Body of pancreas (tissue), 4 donors: ENCODE data around the gene NDUFB8. TPM values are rescaled to one million over a fixed set of nuclear protein-coding genes. Genes with fewer than 3 reads are reported as not detected.

Experiments used
- ATAC-seq: fragments of 150-250 bp; one replicate; pipeline ENCODE4 v1.9.1; 2016
- DNase-seq, 4 donors: peaks; one replicate each; pipeline ENCODE4 v3.0.0-alpha.2; 2019
- H3K27ac ChIP-seq, 4 donors: fragments of 200-600 bp; sonication (generic); 1 replicate in 3 of 4; 2 replicates in 1 of 4; pipeline versions ENCODE4 v1.5.1 to v1.6.1; 2016 to 2019; ENCODE audit warnings: mild to moderate bottlenecking in 1 of 4, mixed read lengths in 1 of 4, moderate library complexity in 1 of 4
- H3K27me3 ChIP-seq, 2 donors: fragments of 200-600 bp; sonication (generic); one replicate each; pipeline ENCODE4 v1.6.0; 2016; ENCODE audit warnings: mild to moderate bottlenecking in 1 of 2
- H3K36me3 ChIP-seq, 2 donors: fragments of 200-600 bp; sonication (generic); replicated peaks in 1 of 2; 2 replicates each; pipeline ENCODE4 v1.5.1; 2016; ENCODE audit warnings: low read depth in 2 of 2; ENCODE audit not compliant: insufficient read depth in 1 of 2
- H3K4me1 ChIP-seq: fragments of 200-600 bp; sonication (generic); one replicate; pipeline ENCODE4 v1.6.0; 2016
- H3K4me3 ChIP-seq, 2 donors: fragments of 200-600 bp; sonication (generic); 1 replicate in 1 of 2; 2 replicates in 1 of 2; pipeline ENCODE4 v1.5.1; 2016 to 2019
- H3K9me3 ChIP-seq, 3 donors: fragments of 200-600 bp; sonication (generic); 1 replicate in 2 of 3; 2 replicates in 1 of 3; pipeline ENCODE4 v1.5.1; 2016
- POLR2A ChIP-seq, 3 donors: fragments of 450-650 bp; IDR thresholded peaks; one replicate each; pipeline ENCODE4 v1.6.1; 2016; ENCODE audit warnings: antibody characterized with exemption in 3 of 3, mild to moderate bottlenecking in 2 of 3
- WGBS, 2 donors: methylation state at CpG; one replicate each; pipeline ENCODE4 v1.1.5; 2017; 5-methylcytosine and 5-hydroxymethylcytosine counted together
- intact Hi-C: fragments of 100-400 bp; cut with DNase I; formaldehyde crosslinking; loops from one replicate; pipeline ENCODE4 v1.15.1; 2023
- total RNA-seq, 2 donors: library from RNA; depleted of rRNA; stranded (reverse); fragments of >200 nt; gene quantifications; one replicate each; pipeline ENCODE4 v1.1.0, GENCODE V29; 2016
- TF ChIP-seq, protein P1 (sequence below), 7 experiments: fragments of 450-650 bp in 4 of 7; fragments of 200-600 bp in 3 of 7; sonication (generic) in 3 of 7; IDR thresholded peaks; one replicate each; pipeline ENCODE4 v1.5.1; 2016 to 2019; ENCODE audit warnings: antibody characterized with exemption in 7 of 7

Gene NDUFB8
- total RNA-seq, 2 donors from 2014 or later: 77.8 to 84.1 TPM

- Histone ChIP-seq H3K4me3 (no peak overlapping the region), H3K4me1 (peaks cover 17% of the 10 kb centered on the region), H3K9me3 (no peaks in the 10 kb centered on the region), H3K36me3 (no peaks in the 10 kb centered on the region), H3K27ac (no peak overlapping the region), H3K27me3 (no peaks in the 10 kb centered on the region)
- no peak for ATAC-seq
- intact Hi-C loops: no loop called here
- no peak for DNase-seq
- TF ChIP-seq POLR2A (IDR thresholded peaks at IDR 0.05): no peak
- TF ChIP-seq, protein P1, sequence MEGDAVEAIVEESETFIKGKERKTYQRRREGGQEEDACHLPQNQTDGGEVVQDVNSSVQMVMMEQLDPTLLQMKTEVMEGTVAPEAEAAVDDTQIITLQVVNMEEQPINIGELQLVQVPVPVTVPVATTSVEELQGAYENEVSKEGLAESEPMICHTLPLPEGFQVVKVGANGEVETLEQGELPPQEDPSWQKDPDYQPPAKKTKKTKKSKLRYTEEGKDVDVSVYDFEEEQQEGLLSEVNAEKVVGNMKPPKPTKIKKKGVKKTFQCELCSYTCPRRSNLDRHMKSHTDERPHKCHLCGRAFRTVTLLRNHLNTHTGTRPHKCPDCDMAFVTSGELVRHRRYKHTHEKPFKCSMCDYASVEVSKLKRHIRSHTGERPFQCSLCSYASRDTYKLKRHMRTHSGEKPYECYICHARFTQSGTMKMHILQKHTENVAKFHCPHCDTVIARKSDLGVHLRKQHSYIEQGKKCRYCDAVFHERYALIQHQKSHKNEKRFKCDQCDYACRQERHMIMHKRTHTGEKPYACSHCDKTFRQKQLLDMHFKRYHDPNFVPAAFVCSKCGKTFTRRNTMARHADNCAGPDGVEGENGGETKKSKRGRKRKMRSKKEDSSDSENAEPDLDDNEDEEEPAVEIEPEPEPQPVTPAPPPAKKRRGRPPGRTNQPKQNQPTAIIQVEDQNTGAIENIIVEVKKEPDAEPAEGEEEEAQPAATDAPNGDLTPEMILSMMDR (IDR thresholded peaks at IDR 0.05): no peak
- 35 to 61% methylated on average over 4 of the region's 4 CpGs for WGBS, 2 donors
Observed at GRCh38 chr10:100479037-100479436, 50.6 kb downstream of the NDUFB8 start.

DNA sequence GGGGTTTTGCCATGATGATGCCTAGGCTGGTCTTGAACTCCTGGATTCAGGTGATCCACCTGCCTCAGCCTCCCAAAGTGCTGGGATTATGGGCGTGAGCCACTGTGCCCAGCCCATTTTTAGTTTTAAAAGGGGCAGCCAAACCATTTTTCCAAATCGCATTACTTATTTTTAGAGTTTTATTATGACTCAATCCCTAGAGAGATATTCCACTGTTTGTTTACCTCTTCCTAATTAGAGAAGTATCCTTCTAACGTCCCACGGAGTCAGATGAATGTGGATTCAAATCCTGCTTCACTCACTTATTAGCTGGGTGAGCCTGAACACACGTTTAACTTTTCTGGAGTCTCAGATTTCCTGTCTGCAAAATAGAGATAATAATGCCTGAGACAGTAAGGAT, 51.7 kb downstream of the NDUFB8 start:
- no peak for ATAC-seq
- intact Hi-C loops: no loop called here
- 40 to 46% methylated on average over 4 to 5 of the region's 5 CpGs for WGBS, 2 donors
- Histone ChIP-seq H3K27ac (no peak overlapping the region), H3K27me3 (no peaks in the 10 kb centered on the region), H3K4me3 (no peak overlapping the region), H3K9me3 (no peaks in the 10 kb centered on the region), H3K36me3 (no peaks in the 10 kb centered on the region), H3K4me1 (peaks cover 14% of the 10 kb centered on the region)
- DNase-seq: no peak
- TF ChIP-seq, protein P1 (IDR thresholded peaks at IDR 0.05): no peak
- no peak for TF ChIP-seq POLR2A (IDR thresholded peaks at IDR 0.05)

Other genes with a start within 250 kb of the NDUFB8 start
- gene BLOC1S2, start 243.2 kb downstream of the NDUFB8 start, total RNA-seq: 10 to 100 TPM in 1 of 2 donors, 1 to 10 TPM in 1; 4.3 to 16.1 TPM
- not detected for gene PKD2L1, start 199.6 kb downstream of the NDUFB8 start, total RNA-seq
- 100 to 1,000 TPM in 1 of 2 donors, 10 to 100 TPM in 1; 14.3 to 128 TPM for gene SCD, start 182.6 kb downstream of the NDUFB8 start, total RNA-seq
- not detected for gene WNT8B, start 66.9 kb downstream of the NDUFB8 start, total RNA-seq
- gene SEC31B, start 10.0 kb downstream of the NDUFB8 start, total RNA-seq: 1 to 10 TPM; 4.3 to 6.5 TPM
- 1 to 10 TPM; 7.3 to 9.9 TPM for gene HIF1AN, start 6.1 kb upstream of the NDUFB8 start, total RNA-seq
- gene PAX2, start 215.7 kb upstream of the NDUFB8 start, total RNA-seq: under 1 TPM in 1 of 2 donors, not detected in 1; under 0.01 TPM